Esophagus muscularis mucosa (tissue), 4 donors: ENCODE results near the gene DLG1. TPM values are rescaled to one million over a fixed set of nuclear protein-coding genes. Genes with fewer than 3 reads are reported as not detected.

Source experiments
- DNase-seq: peaks from one replicate; pipeline ENCODE4 v3.0.0-alpha.2; 2017; ENCODE audit errors: extremely low spot score
- H3K27ac ChIP-seq, 4 donors: fragments of 200-600 bp; sonication (generic); replicated peaks in 1 of 4; 1 replicate in 3 of 4; 2 replicates in 1 of 4; pipeline ENCODE4 v1.5.1; 2016 to 2019; ENCODE audit warnings: mild to moderate bottlenecking in 1 of 4
- H3K27me3 ChIP-seq, 4 donors: fragments of 200-600 bp; sonication (generic); one replicate each; pipeline versions ENCODE4 v1.5.1 to v1.6.0; 2016 to 2019
- H3K36me3 ChIP-seq, 4 donors: fragments of 200-600 bp; sonication (generic); one replicate each; pipeline ENCODE4 v1.5.1; 2016 to 2019
- H3K4me1 ChIP-seq, 4 donors: fragments of 200-600 bp; sonication (generic); one replicate each; pipeline ENCODE4 v1.5.1; 2016 to 2019
- H3K4me3 ChIP-seq, 4 donors: fragments of 200-600 bp; sonication (generic); 1 replicate in 2 of 4; 2 replicates in 2 of 4; pipeline ENCODE4 v1.5.1; 2016 to 2019; ENCODE audit warnings: mild to moderate bottlenecking in 4 of 4, moderate library complexity in 1 of 4
- H3K9me3 ChIP-seq, 4 donors: fragments of 200-600 bp; sonication (generic); 1 replicate in 3 of 4; 2 replicates in 1 of 4; pipeline ENCODE4 v1.5.1; 2016 to 2019
- CTCF ChIP-seq, 3 experiments: fragments of 200-600 bp in 2 of 3; fragments of 450-650 bp in 1 of 3; sonication (generic) in 2 of 3; IDR thresholded peaks; one replicate each; pipeline ENCODE4 v1.5.1; 2017 to 2019; ENCODE audit warnings: antibody characterized with exemption in 3 of 3, mild to moderate bottlenecking in 2 of 3, moderate library complexity in 1 of 3
- EP300 ChIP-seq: sonication (generic); formaldehyde crosslinking; IDR thresholded peaks from one replicate; pipeline ENCODE4 v1.6.1; 2017; ENCODE audit warnings: antibody characterized with exemption
- POLR2A ChIP-seq: fragments of 450-650 bp; IDR thresholded peaks from one replicate; pipeline ENCODE4 v1.6.1; 2017; ENCODE audit warnings: antibody characterized with exemption, moderate library complexity, mild to moderate bottlenecking, low read depth
- POLR2AphosphoS5 ChIP-seq, 2 donors: sonication (generic); formaldehyde crosslinking; IDR thresholded peaks; one replicate each; pipeline ENCODE4 v1.6.1; 2017; ENCODE audit warnings: antibody characterized with exemption in 2 of 2
- WGBS: methylation state at CpG from one replicate; pipeline ENCODE4 v1.1.5; 2018; 5-methylcytosine and 5-hydroxymethylcytosine counted together
- intact Hi-C: fragments of 100-400 bp; cut with DNase I; formaldehyde crosslinking; loops from one replicate; pipeline ENCODE4 v1.15.1; 2023
- total RNA-seq, 4 donors: library from RNA; depleted of rRNA; stranded (reverse); fragments of >200 nt; gene quantifications; one replicate each; pipeline versions ENCODE4 v1.1.0 to v1.2.1, GENCODE V29; 2016

DLG1 gene
- total RNA-seq, 4 donors from 2014 or later: 56.8 to 73.1 (median 69.1) TPM

DNA sequence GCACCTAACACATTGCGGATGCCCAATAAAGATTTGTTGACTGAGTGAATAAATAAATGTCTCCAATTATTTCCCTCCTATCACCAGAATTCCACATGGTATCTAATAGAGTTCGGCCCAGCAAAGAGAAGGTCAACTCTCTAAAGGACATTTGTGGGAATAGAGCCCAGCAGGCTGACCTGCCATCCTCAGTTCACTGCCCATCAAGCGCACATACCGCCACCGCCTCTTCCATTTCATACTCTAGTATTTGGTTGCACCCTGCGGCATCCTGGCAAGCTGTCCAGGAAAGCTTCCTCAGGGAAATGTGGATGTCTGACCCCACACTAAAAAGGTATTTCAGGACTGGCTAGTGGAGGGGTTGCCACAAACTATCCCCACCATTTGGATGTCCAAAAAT, 29.8 kb upstream of the DLG1 start:
- H3K36me3 ChIP-seq: no peaks in the 10 kb centered on the region
- intact Hi-C loops: no loop called here
- no peaks in the 10 kb centered on the region for H3K9me3 ChIP-seq
- WGBS: 99% methylated on average over 6 of the region's 6 CpGs
- H3K27me3 ChIP-seq: no peaks in the 10 kb centered on the region
- peak; percentile 66 for DNase-seq
- TF ChIP-seq CTCF (IDR thresholded peaks at IDR 0.05) (no peak), POLR2A (no peak), POLR2AphosphoS5 (IDR thresholded peaks at IDR 0.05) (no peak), EP300 (no peak)
- H3K27ac ChIP-seq: no peak overlapping the region
- H3K4me1 ChIP-seq: no peaks in the 10 kb centered on the region
- H3K4me3 ChIP-seq: no peak overlapping the region

DNA sequence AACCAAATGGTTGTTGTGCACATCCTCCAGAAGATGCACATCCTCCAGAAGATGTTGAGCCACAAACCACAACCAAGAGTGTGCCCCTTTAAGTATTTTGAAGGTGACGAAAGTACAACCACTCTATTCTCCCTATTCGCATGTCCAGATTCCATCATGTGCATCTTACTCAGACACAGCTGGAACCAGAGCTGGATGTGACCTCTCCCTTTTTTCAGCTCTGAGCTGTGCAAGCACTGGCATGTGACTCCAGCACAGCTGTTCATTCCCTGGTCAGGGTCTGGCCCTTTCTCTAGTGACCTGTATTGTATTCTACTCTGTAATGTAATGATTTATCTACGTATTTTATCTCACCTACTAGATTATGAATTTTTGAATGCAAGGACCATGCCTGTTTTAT, 29.3 kb upstream of the DLG1 start:
- Histone ChIP-seq H3K36me3 (no peaks in the 10 kb centered on the region), H3K9me3 (no peaks in the 10 kb centered on the region), H3K27ac (no peak overlapping the region), H3K4me3 (no peak overlapping the region), H3K27me3 (no peaks in the 10 kb centered on the region), H3K4me1 (no peaks in the 10 kb centered on the region)
- no peak for DNase-seq
- intact Hi-C loops: no loop called here
- WGBS: 79% methylated on average over 3 of the region's 3 CpGs
- no peak for TF ChIP-seq POLR2A
- no peak for TF ChIP-seq CTCF (IDR thresholded peaks at IDR 0.05)
- TF ChIP-seq POLR2AphosphoS5 (IDR thresholded peaks at IDR 0.05): peak in 1 of 2 donors; percentile 11
- TF ChIP-seq EP300: no peak

- no peak for TF ChIP-seq CTCF (IDR thresholded peaks at IDR 0.05)
- TF ChIP-seq EP300: no peak
- TF ChIP-seq POLR2AphosphoS5 (IDR thresholded peaks at IDR 0.05): no peak
- TF ChIP-seq POLR2A: no peak
- WGBS: 83% methylated on average over 7 of the region's 7 CpGs
- Histone ChIP-seq H3K9me3 (no peaks in the 10 kb centered on the region), H3K27me3 (peaks cover 0 to 7% (median 0%) of the 10 kb centered on the region in 4 donors), H3K4me3 (no peak overlapping the region), H3K36me3 (no peaks in the 10 kb centered on the region), H3K4me1 (no peaks in the 10 kb centered on the region), H3K27ac (no peak overlapping the region)
- intact Hi-C loops: no loop called here
- no peak for DNase-seq
Measured at GRCh38 chr3:197325773-197326172, 27.4 kb upstream of the DLG1 start.

GRCh38 chr3:197322149-197322548, 23.7 kb upstream of the DLG1 start:
- Histone ChIP-seq H3K27ac (no peak overlapping the region), H3K27me3 (peaks cover 0 to 7% (median 0%) of the 10 kb centered on the region in 4 donors), H3K36me3 (no peaks in the 10 kb centered on the region), H3K9me3 (no peaks in the 10 kb centered on the region), H3K4me1 (no peaks in the 10 kb centered on the region), H3K4me3 (no peak overlapping the region)
- intact Hi-C loops: no loop called here
- no peak for DNase-seq
- TF ChIP-seq POLR2A (no peak), CTCF (IDR thresholded peaks at IDR 0.05) (no peak), EP300 (no peak), POLR2AphosphoS5 (IDR thresholded peaks at IDR 0.05) (no peak)
- 93% methylated on average over 1 of the region's 1 CpG for WGBS

GRCh38 chr3:197320582-197320981, 22.2 kb upstream of the DLG1 start:
- no peak for TF ChIP-seq EP300
- TF ChIP-seq POLR2AphosphoS5 (IDR thresholded peaks at IDR 0.05): no peak
- TF ChIP-seq CTCF (IDR thresholded peaks at IDR 0.05): no peak
- peak; percentile 7 for DNase-seq
- Histone ChIP-seq H3K27ac (no peak overlapping the region), H3K27me3 (peaks cover 0 to 7% (median 0%) of the 10 kb centered on the region in 4 donors), H3K36me3 (no peaks in the 10 kb centered on the region), H3K4me3 (no peak overlapping the region), H3K4me1 (no peaks in the 10 kb centered on the region), H3K9me3 (no peaks in the 10 kb centered on the region)
- intact Hi-C loops: no loop called here
- 74% methylated on average over 1 of the region's 1 CpG for WGBS
